HepG2 (cell line): ENCODE measurements around the gene CHST6. TPM values are rescaled to one million over a fixed set of nuclear protein-coding genes. Genes with fewer than 3 reads are reported as not detected.

Experiments
- DNMT3B ChIP-seq: conservative IDR thresholded peaks from 2 replicates; pipeline ENCODE4 v1.6.1; 2016; ENCODE audit warnings: missing biosample characterization, control low read depth
- ELF3 ChIP-seq: IDR thresholded peaks from 2 replicates; pipeline ENCODE4 v1.6.1; 2016; ENCODE audit warnings: missing genetic modification reagents, missing compliant biosample characterization
- FOSL2 ChIP-seq: sonication (generic); formaldehyde crosslinking; IDR thresholded peaks from 2 replicates; pipeline ENCODE4 v1.4.0; 2020; ENCODE audit warnings: missing genetic modification reagents
- GTF3A ChIP-seq: sonication (generic); formaldehyde crosslinking; conservative IDR thresholded peaks from 2 replicates; pipeline ENCODE4 v1.4.0; 2020; ENCODE audit warnings: mild to moderate bottlenecking, missing genetic modification reagents
- HMGXB4 ChIP-seq, 2 experiments: sonication (generic) in 1 of 2; formaldehyde crosslinking in 1 of 2; IDR thresholded peaks; 2 replicates each; pipeline versions ENCODE4 v1.4.0 to v1.6.1; 2018 to 2020; ENCODE audit warnings: missing genetic modification reagents in 2 of 2, borderline replicate concordance in 1 of 2, low read depth in 1 of 2, mild to moderate bottlenecking in 1 of 2, missing biosample characterization in 1 of 2
- IRF2 ChIP-seq: IDR thresholded peaks from 2 replicates; pipeline ENCODE4 v1.6.1; 2018; ENCODE audit warnings: missing genetic modification reagents, missing compliant biosample characterization
- MEIS1 ChIP-seq: sonication (generic); formaldehyde crosslinking; IDR thresholded peaks from 2 replicates; pipeline ENCODE4 v1.9.0; 2021; ENCODE audit warnings: mild to moderate bottlenecking, missing genetic modification reagents, moderate library complexity, borderline replicate concordance
- PAX8 ChIP-seq: sonication (generic); formaldehyde crosslinking; IDR thresholded peaks from 2 replicates; pipeline ENCODE4 v1.8.0; 2022; ENCODE audit warnings: mild to moderate bottlenecking, missing genetic modification reagents, borderline replicate concordance
- PHF5A ChIP-seq: IDR thresholded peaks from one replicate; pipeline ENCODE4 v1.6.1; 2018; ENCODE audit warnings: low read depth, missing genetic modification reagents; ENCODE audit not compliant: unreplicated experiment
- RARG ChIP-seq: sonication (generic); formaldehyde crosslinking; IDR thresholded peaks from 2 replicates; pipeline ENCODE4 v1.4.0; 2020; ENCODE audit warnings: low read depth, mild to moderate bottlenecking, missing genetic modification reagents
- SMC3 ChIP-seq: IDR thresholded peaks from 2 replicates; pipeline ENCODE4 v1.6.1; 2011; ENCODE audit warnings: low read length, improper control_type of control experiment
- TGIF2 ChIP-seq: IDR thresholded peaks from 2 replicates; pipeline ENCODE4 v1.6.1; 2016; ENCODE audit warnings: control low read depth, missing compliant biosample characterization
- YEATS2 ChIP-seq: sonication (generic); formaldehyde crosslinking; IDR thresholded peaks from 2 replicates; pipeline ENCODE4 v1.4.0; 2020; ENCODE audit warnings: missing genetic modification reagents, borderline replicate concordance
- ZKSCAN8 ChIP-seq: IDR thresholded peaks from 2 replicates; pipeline ENCODE4 v1.6.1; 2016; ENCODE audit warnings: borderline replicate concordance, missing genetic modification reagents, missing compliant biosample characterization
- ZNF451 ChIP-seq: sonication (generic); formaldehyde crosslinking; IDR thresholded peaks from 2 replicates; pipeline ENCODE4 v1.5.0; 2020; ENCODE audit warnings: mild to moderate bottlenecking, missing genetic modification reagents
- ZNF615 ChIP-seq: sonication (generic); formaldehyde crosslinking; IDR thresholded peaks from 2 replicates; pipeline ENCODE4 v1.5.0; 2020; ENCODE audit warnings: mild to moderate bottlenecking, missing genetic modification reagents, borderline replicate concordance
- ZNF773 ChIP-seq: sonication (generic); formaldehyde crosslinking; IDR thresholded peaks from 2 replicates; pipeline ENCODE4 v1.4.0; 2020; ENCODE audit warnings: missing genetic modification reagents, borderline replicate concordance
- polyA plus RNA-seq, 8 experiments: library from polyadenylated mRNA; depleted of rRNA in 3 of 8; stranded (reverse) in 7 of 8; unstranded in 1 of 8; fragments of >200 nt; fragmentation: Illumina TruSeq in 4 of 8; extraction: Trizol in 4 of 8; gene quantifications; 2 replicates each; pipeline versions ENCODE4 v1.2.1 to v1.2.3, GENCODE V29; 2011 to 2016; ENCODE audit warnings: low read depth in 4 of 8, missing spikeins in 1 of 8, mixed read lengths in 1 of 8; ENCODE audit not compliant: insufficient read depth in 1 of 8
- total RNA-seq, 5 experiments: library from RNA; depleted of rRNA; stranded (reverse); fragments of >200 nt; fragmentation: Illumina TruSeq; extraction: Trizol; gene quantifications; 2 replicates each; pipeline ENCODE4 v1.2.3, GENCODE V29; 2016; ENCODE audit warnings: low read depth in 1 of 5
- TF ChIP-seq, protein P1 (sequence below): IDR thresholded peaks from 2 replicates; pipeline ENCODE4 v1.6.1; 2016
- TF ChIP-seq, protein P2 (sequence below): sonication (generic); formaldehyde crosslinking; IDR thresholded peaks from 2 replicates; pipeline ENCODE4 v1.5.0; 2020; ENCODE audit warnings: missing genetic modification reagents, mild to moderate bottlenecking, borderline replicate concordance
- TF ChIP-seq, protein P3 (sequence below): IDR thresholded peaks from 2 replicates; pipeline ENCODE4 v1.4.0; 2020; ENCODE audit warnings: mild to moderate bottlenecking, missing genetic modification reagents

The CHST6 gene
- total and polyA plus RNA-seq, 2 of the 13 experiments (the other 11 are each of a cell fraction or from before 2014, with no cell fraction given): 0.18 to 0.91 TPM

DNA sequence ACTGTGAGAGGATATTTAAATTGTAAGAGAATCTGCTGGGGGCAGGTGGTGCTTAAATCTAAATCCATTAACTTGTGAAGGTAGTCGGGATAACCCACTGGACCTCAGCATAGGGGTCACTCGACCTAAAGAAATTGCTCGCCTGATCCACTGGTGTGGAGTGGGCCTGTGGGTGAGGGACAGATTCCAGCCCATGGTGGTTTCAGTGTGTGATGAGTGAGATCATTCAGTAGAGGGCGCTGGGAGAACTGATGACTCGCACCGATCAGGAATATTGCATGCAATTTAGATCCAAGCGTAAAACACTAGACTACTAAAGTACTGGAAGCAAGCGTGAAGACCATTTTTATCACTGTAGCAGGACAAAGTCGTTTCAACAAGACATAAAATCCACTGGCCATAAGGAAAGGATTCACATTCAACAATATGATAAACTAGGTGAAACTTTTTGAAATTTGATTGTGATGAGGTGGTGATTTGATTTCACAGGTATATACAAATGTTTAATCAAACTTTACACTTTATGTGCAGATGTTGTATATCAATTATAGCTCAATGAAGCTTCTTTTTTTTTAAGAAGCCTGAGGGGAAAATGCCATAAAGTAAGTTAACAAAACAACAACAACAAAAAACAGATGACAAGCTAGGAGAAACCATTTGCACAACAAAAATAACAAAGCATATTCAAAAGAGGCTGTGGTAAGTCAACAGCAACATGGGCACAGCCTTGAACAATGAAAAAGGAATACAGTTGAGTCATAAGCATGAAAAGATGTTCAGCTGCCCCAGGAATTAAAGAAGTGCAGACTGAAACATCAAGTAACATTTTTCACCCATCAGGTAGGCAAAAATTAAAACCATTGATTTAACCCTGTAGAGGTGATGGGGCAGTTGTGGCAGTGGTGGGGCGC is 23.3 kb downstream of the CHST6 start (continued):
- TF ChIP-seq SMC3: peak; percentile 93
- 0 out of 2 replicates have a peak, but pooled peaks have one; percentile 68 for TF ChIP-seq RARG
- TF ChIP-seq TGIF2 (CRISPR knock-in tag): 0 out of 2 replicates have a peak, but pooled peaks have one; percentile 33
- 0 out of 2 replicates have a peak, but pooled peaks have one; percentile 52 for TF ChIP-seq PAX8
- TF ChIP-seq PHF5A: no peak
- no peak for TF ChIP-seq ZKSCAN8
- no peak for TF ChIP-seq ZNF615 (CRISPR knock-in tag)
- no peak for TF ChIP-seq ZNF451 (CRISPR knock-in tag)
- TF ChIP-seq HMGXB4 (CRISPR knock-in tag; IDR thresholded peaks at IDR 0.05; ENCODE audit: borderline replicate concordance in 1 of 2, low read depth in 1 of 2): peak; percentile 63 to 75; a peak in 2 of 4 replicates
- TF ChIP-seq, protein P1, sequence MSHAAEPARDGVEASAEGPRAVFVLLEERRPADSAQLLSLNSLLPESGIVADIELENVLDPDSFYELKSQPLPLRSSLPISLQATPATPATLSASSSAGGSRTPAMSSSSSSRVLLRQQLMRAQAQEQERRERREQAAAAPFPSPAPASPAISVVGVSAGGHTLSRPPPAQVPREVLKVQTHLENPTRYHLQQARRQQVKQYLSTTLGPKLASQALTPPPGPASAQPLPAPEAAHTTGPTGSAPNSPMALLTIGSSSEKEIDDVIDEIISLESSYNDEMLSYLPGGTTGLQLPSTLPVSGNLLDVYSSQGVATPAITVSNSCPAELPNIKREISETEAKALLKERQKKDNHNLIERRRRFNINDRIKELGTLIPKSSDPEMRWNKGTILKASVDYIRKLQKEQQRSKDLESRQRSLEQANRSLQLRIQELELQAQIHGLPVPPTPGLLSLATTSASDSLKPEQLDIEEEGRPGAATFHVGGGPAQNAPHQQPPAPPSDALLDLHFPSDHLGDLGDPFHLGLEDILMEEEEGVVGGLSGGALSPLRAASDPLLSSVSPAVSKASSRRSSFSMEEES (CRISPR knock-in tag): no peak
- peak; percentile 45; the same call in 1 of the 2 replicates for TF ChIP-seq IRF2 (CRISPR knock-in tag)
- 0 out of 2 replicates have a peak, but pooled peaks have one; percentile 42 for TF ChIP-seq DNMT3B (CRISPR knock-in tag)
- peak; percentile 52 for TF ChIP-seq ELF3 (CRISPR knock-in tag)
- peak; percentile 77 for TF ChIP-seq FOSL2 (CRISPR knock-in tag)
- no peak for TF ChIP-seq ZNF773
- TF ChIP-seq, protein P2, sequence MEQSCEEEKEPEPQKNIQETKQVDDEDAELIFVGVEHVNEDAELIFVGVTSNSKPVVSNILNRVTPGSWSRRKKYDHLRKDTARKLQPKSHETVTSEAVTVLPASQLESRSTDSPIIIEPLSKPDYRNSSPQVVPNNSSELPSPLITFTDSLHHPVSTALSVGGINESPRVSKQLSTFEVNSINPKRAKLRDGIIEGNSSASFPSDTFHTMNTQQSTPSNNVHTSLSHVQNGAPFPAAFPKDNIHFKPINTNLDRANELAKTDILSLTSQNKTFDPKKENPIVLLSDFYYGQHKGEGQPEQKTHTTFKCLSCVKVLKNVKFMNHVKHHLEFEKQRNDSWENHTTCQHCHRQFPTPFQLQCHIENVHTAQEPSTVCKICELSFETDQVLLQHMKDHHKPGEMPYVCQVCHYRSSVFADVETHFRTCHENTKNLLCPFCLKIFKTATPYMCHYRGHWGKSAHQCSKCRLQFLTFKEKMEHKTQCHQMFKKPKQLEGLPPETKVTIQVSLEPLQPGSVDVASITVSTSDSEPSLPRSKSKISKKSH (CRISPR knock-in tag): no peak
- TF ChIP-seq MEIS1: 0 out of 2 replicates have a peak, but pooled peaks have one; percentile 54
- TF ChIP-seq, protein P3, sequence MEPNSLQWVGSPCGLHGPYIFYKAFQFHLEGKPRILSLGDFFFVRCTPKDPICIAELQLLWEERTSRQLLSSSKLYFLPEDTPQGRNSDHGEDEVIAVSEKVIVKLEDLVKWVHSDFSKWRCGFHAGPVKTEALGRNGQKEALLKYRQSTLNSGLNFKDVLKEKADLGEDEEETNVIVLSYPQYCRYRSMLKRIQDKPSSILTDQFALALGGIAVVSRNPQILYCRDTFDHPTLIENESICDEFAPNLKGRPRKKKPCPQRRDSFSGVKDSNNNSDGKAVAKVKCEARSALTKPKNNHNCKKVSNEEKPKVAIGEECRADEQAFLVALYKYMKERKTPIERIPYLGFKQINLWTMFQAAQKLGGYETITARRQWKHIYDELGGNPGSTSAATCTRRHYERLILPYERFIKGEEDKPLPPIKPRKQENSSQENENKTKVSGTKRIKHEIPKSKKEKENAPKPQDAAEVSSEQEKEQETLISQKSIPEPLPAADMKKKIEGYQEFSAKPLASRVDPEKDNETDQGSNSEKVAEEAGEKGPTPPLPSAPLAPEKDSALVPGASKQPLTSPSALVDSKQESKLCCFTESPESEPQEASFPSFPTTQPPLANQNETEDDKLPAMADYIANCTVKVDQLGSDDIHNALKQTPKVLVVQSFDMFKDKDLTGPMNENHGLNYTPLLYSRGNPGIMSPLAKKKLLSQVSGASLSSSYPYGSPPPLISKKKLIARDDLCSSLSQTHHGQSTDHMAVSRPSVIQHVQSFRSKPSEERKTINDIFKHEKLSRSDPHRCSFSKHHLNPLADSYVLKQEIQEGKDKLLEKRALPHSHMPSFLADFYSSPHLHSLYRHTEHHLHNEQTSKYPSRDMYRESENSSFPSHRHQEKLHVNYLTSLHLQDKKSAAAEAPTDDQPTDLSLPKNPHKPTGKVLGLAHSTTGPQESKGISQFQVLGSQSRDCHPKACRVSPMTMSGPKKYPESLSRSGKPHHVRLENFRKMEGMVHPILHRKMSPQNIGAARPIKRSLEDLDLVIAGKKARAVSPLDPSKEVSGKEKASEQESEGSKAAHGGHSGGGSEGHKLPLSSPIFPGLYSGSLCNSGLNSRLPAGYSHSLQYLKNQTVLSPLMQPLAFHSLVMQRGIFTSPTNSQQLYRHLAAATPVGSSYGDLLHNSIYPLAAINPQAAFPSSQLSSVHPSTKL: peak; percentile 29; the same call in 1 of the 2 replicates
- TF ChIP-seq YEATS2: no peak
- peak; percentile 56; the same call in 1 of the 2 replicates for TF ChIP-seq GTF3A (CRISPR knock-in tag)
